HFFc6 (cell line): ENCODE measurements around the gene OR10G7. TPM values are rescaled to one million over a fixed set of nuclear protein-coding genes. Genes with fewer than 3 reads are reported as not detected.
A peak's percentile ranks its signal among the peaks of the same experiment; 100 is the strongest.

Experiments used
- DNase-seq: peaks from one replicate; pipeline ENCODE4 v3.0.0-alpha.2; 2018
- H3K27ac Mint-ChIP-seq: 2 replicates; pipeline ENCODE4 v1.8.0; 2020; ENCODE audit warnings: mild to moderate bottlenecking, mixed read lengths
- H3K27me3 Mint-ChIP-seq: 2 replicates; pipeline ENCODE4 v1.8.0; 2021; ENCODE audit warnings: mild to moderate bottlenecking, moderate library complexity, mixed read lengths; ENCODE audit not compliant: insufficient read depth
- H3K36me3 Mint-ChIP-seq: 2 replicates; pipeline ENCODE4 v1.8.0; 2021; ENCODE audit warnings: low read depth, mixed read lengths
- H3K4me1 Mint-ChIP-seq: 2 replicates; pipeline ENCODE4 v1.8.0; 2020; ENCODE audit warnings: low read depth, mixed read lengths
- H3K4me3 Mint-ChIP-seq: 2 replicates; pipeline ENCODE4 v1.8.0; 2020; ENCODE audit warnings: mild to moderate bottlenecking, moderate library complexity, mixed read lengths
- H3K9me3 Mint-ChIP-seq: 2 replicates; pipeline ENCODE4 v1.8.0; 2020; ENCODE audit warnings: mild to moderate bottlenecking, mixed read lengths
- CTCF ChIP-seq: fragments of 200-600 bp; sonication (generic); IDR thresholded peaks from 2 replicates; pipeline ENCODE4 v1.5.0; 2021; ENCODE audit warnings: antibody characterized with exemption, mild to moderate bottlenecking
- total RNA-seq, 6 experiments: library from RNA; stranded (reverse); fragmentation: NEBNext Ultra II Directional; extraction: Animal tissue kit (Norgen Biotek cat#: 25700); gene quantifications; 2 replicates in 1 of 6; 3 replicates in 5 of 6; pipeline ENCODE4 v1.2.3, GENCODE V29; 2021

OR10G7 gene
- total RNA-seq, 6 experiments from 2014 or later, result not detected

- Mint-ChIP-seq H3K27ac (no peak overlapping the region), H3K36me3 (no peaks in the 10 kb centered on the region), H3K4me1 (peaks cover 9% of the 10 kb centered on the region; the same call in 1 of the 2 replicates), H3K4me3 (peak overlapping the region; percentile 84), H3K27me3 (peaks cover 4% of the 10 kb centered on the region; the same call in 1 of the 2 replicates), H3K9me3 (no peaks in the 10 kb centered on the region)
- peak; percentile 47 for DNase-seq
- TF ChIP-seq CTCF, result peak; percentile 71
Observed at GRCh38 chr11:124069429-124070401, 28.6 kb upstream of the OR10G7 start.

- H3K4me3 Mint-ChIP-seq, result no peak overlapping the region
Observed at GRCh38 chr11:124068601-124069110, 27.5 kb upstream of the OR10G7 start.

GRCh38 chr11:124052966-124053365, 11.8 kb upstream of the OR10G7 start:
- Mint-ChIP-seq H3K27me3 (no peaks in the 10 kb centered on the region), H3K9me3 (peaks cover 4% of the 10 kb centered on the region), H3K27ac (no peak overlapping the region), H3K4me3 (no peak overlapping the region), H3K4me1 (no peaks in the 10 kb centered on the region), H3K36me3 (no peaks in the 10 kb centered on the region)
- TF ChIP-seq CTCF, result no peak
- no peak for DNase-seq

More at GRCh38 chr11:124068601-124069110, 27.5 kb upstream of the OR10G7 start:
- H3K4me1 Mint-ChIP-seq, result peaks cover 9% of the 10 kb centered on the region; the same call in 1 of the 2 replicates
- no peak for TF ChIP-seq CTCF
- DNase-seq, result no peak
- peaks cover 3% of the 10 kb centered on the region; the same call in 1 of the 2 replicates for H3K27me3 Mint-ChIP-seq
- no peak overlapping the region for H3K27ac Mint-ChIP-seq
- H3K9me3 Mint-ChIP-seq, result no peaks in the 10 kb centered on the region
- no peaks in the 10 kb centered on the region for H3K36me3 Mint-ChIP-seq

GRCh38 chr11:124050748-124051147, 9.6 kb upstream of the OR10G7 start:
- Mint-ChIP-seq H3K4me3 (no peak overlapping the region), H3K27ac (no peak overlapping the region), H3K4me1 (no peaks in the 10 kb centered on the region), H3K9me3 (peaks cover 4% of the 10 kb centered on the region), H3K27me3 (no peaks in the 10 kb centered on the region), H3K36me3 (no peaks in the 10 kb centered on the region)
- DNase-seq, result no peak
- no peak for TF ChIP-seq CTCF

GRCh38 chr11:124043420-124043819, 2.3 kb upstream of the OR10G7 start:
- H3K27ac Mint-ChIP-seq, result no peak overlapping the region
- no peak overlapping the region for H3K4me3 Mint-ChIP-seq
- H3K27me3 Mint-ChIP-seq, result peaks cover under 1% of the 10 kb centered on the region; the same call in 1 of the 2 replicates
- no peaks in the 10 kb centered on the region for H3K4me1 Mint-ChIP-seq
- H3K9me3 Mint-ChIP-seq, result peaks cover 15% of the 10 kb centered on the region
- no peak for TF ChIP-seq CTCF
- no peak for DNase-seq
- H3K36me3 Mint-ChIP-seq, result no peaks in the 10 kb centered on the region
